22Rv1 (cell line): ENCODE results near the gene SLC26A4.

Experiments used
- CTCF ChIP-seq: fragments of 450-650 bp; IDR thresholded peaks from 2 replicates; pipeline ENCODE4 v1.5.1; 2017; ENCODE audit warnings: mild to moderate bottlenecking
- ZFX ChIP-seq: fragments of 450-650 bp; IDR thresholded peaks from 2 replicates; pipeline ENCODE4 v1.6.1; 2017; ENCODE audit warnings: antibody characterized with exemption, borderline replicate concordance

- no peak for TF ChIP-seq CTCF
- TF ChIP-seq ZFX = no peak
Observed at GRCh38 chr7:107701191-107701590, 40.6 kb downstream of the SLC26A4 start.
